Neural crest cell (in vitro differentiated cells): ENCODE results near the gene MYH7. TPM values are rescaled to one million over a fixed set of nuclear protein-coding genes. Genes with fewer than 3 reads are reported as not detected.

Experiments used
- DNase-seq: peaks from one replicate; pipeline ENCODE4 v3.0.0; 2021; ENCODE audit warnings: low read depth, mixed read lengths, low spot score
- H3K27ac Mint-ChIP-seq: one replicate; pipeline ENCODE4 v1.8.0; 2021; ENCODE audit warnings: mild to moderate bottlenecking, mixed read lengths; ENCODE audit not compliant: unreplicated experiment
- H3K27me3 Mint-ChIP-seq: 2 replicates; pipeline ENCODE4 v1.8.0; 2021; ENCODE audit warnings: low read depth, mild to moderate bottlenecking, mixed read lengths
- H3K36me3 Mint-ChIP-seq: 2 replicates; pipeline ENCODE4 v1.8.0; 2021; ENCODE audit warnings: low read depth, mild to moderate bottlenecking, mixed read lengths
- H3K4me1 Mint-ChIP-seq: 2 replicates; pipeline ENCODE4 v1.8.0; 2021; ENCODE audit warnings: mixed read lengths
- H3K4me3 Mint-ChIP-seq: one replicate; pipeline ENCODE4 v1.8.0; 2021; ENCODE audit warnings: mild to moderate bottlenecking, mixed read lengths
- H3K9me3 Mint-ChIP-seq: 2 replicates; pipeline ENCODE4 v1.8.0; 2021; ENCODE audit warnings: mixed read lengths
- CTCF ChIP-seq: fragments of 200-600 bp; sonication (generic); conservative IDR thresholded peaks from 2 replicates; pipeline ENCODE4 v1.5.0; 2021; ENCODE audit warnings: antibody characterized with exemption, mild to moderate bottlenecking
- total RNA-seq: library from RNA; stranded (reverse); gene quantifications from 2 replicates; pipeline ENCODE4 v1.2.1, GENCODE V29; 2021

MYH7 gene
- total RNA-seq, 1 donor from 2014 or later, result 0.05 TPM

GRCh38 chr14:23442721-23443356, 7.4 kb upstream of the MYH7 start:
- H3K27ac Mint-ChIP-seq, result peak overlapping the region; percentile 54
- H3K9me3 Mint-ChIP-seq, result no peaks in the 10 kb centered on the region
- no peaks in the 10 kb centered on the region for H3K36me3 Mint-ChIP-seq

GRCh38 chr14:23441076-23441475, 5.6 kb upstream of the MYH7 start:
- H3K27me3 Mint-ChIP-seq, result no peaks in the 10 kb centered on the region
- no peak for DNase-seq
- no peak overlapping the region for H3K27ac Mint-ChIP-seq
- H3K4me1 Mint-ChIP-seq, result peaks cover 38% of the 10 kb centered on the region
- no peak overlapping the region for H3K4me3 Mint-ChIP-seq
- H3K9me3 Mint-ChIP-seq, result no peaks in the 10 kb centered on the region
- TF ChIP-seq CTCF, result no peak
- no peaks in the 10 kb centered on the region for H3K36me3 Mint-ChIP-seq

More at GRCh38 chr14:23442721-23443356, 7.4 kb upstream of the MYH7 start:
- no peak for DNase-seq
- no peak for TF ChIP-seq CTCF
- H3K27me3 Mint-ChIP-seq, result no peaks in the 10 kb centered on the region
- peaks cover 24% of the 10 kb centered on the region for H3K4me1 Mint-ChIP-seq
- H3K4me3 Mint-ChIP-seq, result no peak overlapping the region

- Mint-ChIP-seq H3K9me3 (no peaks in the 10 kb centered on the region), H3K27me3 (peaks cover 2% of the 10 kb centered on the region), H3K4me1 (peaks cover 50% of the 10 kb centered on the region), H3K27ac (peak overlapping the region; percentile 97), H3K36me3 (no peaks in the 10 kb centered on the region), H3K4me3 (no peak overlapping the region)
- TF ChIP-seq CTCF, result no peak
- DNase-seq, result no peak
Observed at GRCh38 chr14:23439107-23439835, 3.8 kb upstream of the MYH7 start.

- peak overlapping the region; percentile 97 for H3K27ac Mint-ChIP-seq
- TF ChIP-seq CTCF, result no peak
- DNase-seq, result no peak
- H3K27me3 Mint-ChIP-seq, result peaks cover 4% of the 10 kb centered on the region
- H3K9me3 Mint-ChIP-seq, result no peaks in the 10 kb centered on the region
- H3K4me1 Mint-ChIP-seq, result peaks cover 50% of the 10 kb centered on the region
- no peak overlapping the region for H3K4me3 Mint-ChIP-seq
- H3K36me3 Mint-ChIP-seq, result no peaks in the 10 kb centered on the region
Observed at GRCh38 chr14:23438101-23438971, 2.9 kb upstream of the MYH7 start.
